Suprapubic skin (tissue), 3 donors: Measurements from ENCODE around the gene MFSD11.

Experiments used
- CTCF ChIP-seq, 2 donors: fragments of 200-600 bp in 1 of 2; fragments of 450-650 bp in 1 of 2; sonication (generic) in 1 of 2; IDR thresholded peaks; one replicate each; pipeline ENCODE4 v1.5.1; 2016 to 2019; ENCODE audit warnings: antibody characterized with exemption in 2 of 2, mild to moderate bottlenecking in 1 of 2, moderate library complexity in 1 of 2
- EP300 ChIP-seq: sonication (generic); formaldehyde crosslinking; IDR thresholded peaks from one replicate; pipeline ENCODE4 v1.6.1; 2017; ENCODE audit warnings: antibody characterized with exemption
- POLR2A ChIP-seq, 2 donors: fragments of 450-650 bp; IDR thresholded peaks; one replicate each; pipeline ENCODE4 v1.6.1; 2017; ENCODE audit warnings: antibody characterized with exemption in 2 of 2, mild to moderate bottlenecking in 2 of 2, moderate library complexity in 2 of 2

DNA sequence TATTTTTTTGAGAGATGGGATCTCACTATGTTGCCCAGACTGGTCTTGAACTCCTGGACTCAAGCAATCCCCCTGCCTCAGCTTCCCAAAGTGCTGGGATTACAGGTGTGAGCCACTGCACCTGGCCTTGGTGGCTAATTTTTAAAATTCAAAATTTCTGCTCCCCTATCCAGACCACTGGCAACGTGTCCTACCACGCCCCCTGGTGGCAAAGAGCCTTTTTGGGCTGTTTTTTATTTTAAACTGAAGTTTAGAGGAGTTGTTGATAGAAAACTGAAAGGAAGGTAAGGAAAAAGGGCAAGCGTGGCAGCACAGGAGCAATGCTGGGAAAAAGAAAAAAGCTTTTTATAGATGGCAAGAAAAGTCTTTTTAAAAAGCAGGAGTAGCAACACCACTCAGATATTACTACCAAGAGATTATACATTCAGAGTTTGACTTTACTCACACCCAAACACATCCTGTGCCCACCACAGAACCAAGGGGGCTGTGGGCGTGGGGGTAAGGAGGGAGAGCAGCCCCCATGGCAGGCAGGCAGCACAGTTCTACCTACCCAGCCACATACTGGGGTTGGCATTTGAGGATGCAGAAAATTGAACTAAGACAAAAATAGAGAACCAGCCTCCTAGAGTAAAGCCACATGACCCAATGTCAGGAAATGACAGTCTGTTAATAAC is 23.0 kb upstream of the MFSD11 start:
- TF ChIP-seq POLR2A (IDR thresholded peaks at IDR 0.05): no peak
- peak; percentile 57 to 69 for TF ChIP-seq CTCF (IDR thresholded peaks at IDR 0.05)
- no peak for TF ChIP-seq EP300
